HG02840 (cell line): ENCODE data around the gene NUP210L.
A peak's percentile ranks its signal among the peaks of the same experiment; 100 is the strongest.

Experiments used
- ATAC-seq: cut with Tn5 transposase; IDR thresholded peaks from one replicate; pipeline ENCODE4 v1.9.1; 2021; ENCODE audit warnings: mild to moderate bottlenecking, moderate library complexity, moderate number of reproducible peaks; ENCODE audit not compliant: unreplicated experiment, low FRiP score

NUP210L gene

DNA sequence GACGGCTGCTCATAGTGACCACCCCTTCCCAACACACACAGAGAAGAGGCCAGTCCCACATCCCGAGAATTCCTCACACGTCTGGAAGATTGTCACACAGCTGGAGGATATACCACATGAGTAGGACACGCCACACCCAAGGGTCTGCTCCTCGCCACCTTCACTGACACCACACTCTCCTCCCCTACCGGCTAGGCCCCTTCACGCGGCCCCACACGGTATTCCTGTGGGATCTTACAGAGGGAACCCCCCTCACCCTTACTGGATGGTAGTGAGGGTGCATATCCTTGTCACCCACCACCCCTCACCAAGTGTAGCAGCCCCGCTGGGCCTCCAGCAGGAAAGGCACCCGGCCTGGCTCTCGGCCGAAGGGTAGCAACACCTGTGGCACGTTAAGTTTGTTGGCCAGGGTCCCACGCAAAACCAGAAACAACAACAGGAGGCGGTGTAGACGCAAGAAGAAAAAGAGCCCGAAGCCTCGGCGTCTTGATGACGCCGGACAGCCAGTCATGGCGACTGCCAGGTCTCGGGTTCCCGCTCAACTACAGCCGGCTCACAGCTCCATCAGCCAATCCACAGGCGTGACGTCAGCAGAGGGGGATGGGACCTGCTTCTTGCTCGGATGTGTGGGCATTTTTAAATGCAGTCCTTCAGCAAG, at the start of gene NUP210L:
Gene NUP210L (minus strand): TSS at position 540 of the 658 bp plus-strand sequence.
- ATAC-seq = no peak

DNA sequence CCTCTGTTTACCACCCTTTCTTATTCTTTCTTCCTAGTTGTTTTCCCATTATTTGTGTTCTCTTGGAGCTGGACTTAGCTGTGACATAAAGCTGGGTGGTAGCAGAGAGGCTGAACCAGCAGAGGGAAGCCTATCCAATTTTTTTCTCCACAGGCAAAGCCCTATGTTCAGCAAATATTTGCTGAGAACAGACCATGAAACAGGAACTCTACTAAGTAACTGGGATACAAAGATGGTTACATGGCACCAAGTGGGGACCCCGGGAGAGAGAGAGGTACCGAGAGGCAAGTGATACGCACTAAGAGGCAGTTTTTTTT, 44.6 kb upstream of the NUP210L start:
- ATAC-seq = no peak

- ATAC-seq = no peak
Observed at GRCh38 chr1:154198756-154199562, 44.1 kb upstream of the NUP210L start.

GRCh38 chr1:154193821-154194220, 38.9 kb upstream of the NUP210L start:
- no peak for ATAC-seq

GRCh38 chr1:154192476-154192875, 37.6 kb upstream of the NUP210L start:
- ATAC-seq = no peak

DNA sequence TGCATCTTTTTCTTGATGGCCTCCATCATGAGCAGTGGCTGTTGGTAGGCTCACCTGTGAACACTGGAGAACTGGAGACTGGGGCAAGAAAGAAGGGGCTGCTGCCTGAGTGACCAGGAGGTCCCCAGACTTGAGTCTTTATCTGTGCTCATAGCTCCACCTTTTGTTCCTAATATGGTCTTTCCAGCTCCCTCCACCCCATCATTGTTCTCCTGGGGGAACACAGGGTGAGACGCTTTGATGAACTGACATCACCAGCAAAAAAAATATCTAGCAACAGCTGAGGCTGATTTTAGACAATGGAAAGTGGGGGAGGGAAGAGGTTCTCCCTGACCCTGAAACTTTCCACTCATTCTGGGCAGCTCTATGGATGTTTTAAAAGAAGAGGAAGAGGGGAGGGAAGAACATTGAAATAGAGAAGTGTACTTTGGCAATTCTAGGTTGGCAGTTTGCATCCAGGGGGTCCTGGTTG, 37.2 kb upstream of the NUP210L start, which contains the start of gene TPM3:
Gene TPM3 (minus strand): TSS at position 111 of the 472 bp plus-strand sequence. CDS start 82 bp downstream, at position 29.
- ATAC-seq = no peak

DNA sequence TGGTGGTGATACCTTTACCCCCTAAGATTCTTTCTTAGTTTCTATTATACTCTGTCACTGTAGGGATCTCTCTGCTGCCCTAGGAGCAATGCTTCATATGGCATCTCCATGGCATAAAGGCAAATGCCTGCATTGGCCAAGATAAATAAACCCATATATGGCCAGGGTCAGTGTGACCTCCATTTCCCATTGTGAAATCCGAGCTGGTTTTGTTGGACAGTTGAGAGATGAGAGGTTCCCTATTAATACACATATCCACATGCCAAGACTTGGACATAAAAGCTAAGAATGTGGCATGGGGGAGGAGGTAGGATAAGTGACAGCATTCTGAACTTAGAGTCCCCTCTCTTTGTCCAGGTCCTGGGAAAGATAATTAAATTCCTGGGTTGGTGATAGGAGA, 35.7 kb upstream of the NUP210L start:
- ATAC-seq = no peak

DNA sequence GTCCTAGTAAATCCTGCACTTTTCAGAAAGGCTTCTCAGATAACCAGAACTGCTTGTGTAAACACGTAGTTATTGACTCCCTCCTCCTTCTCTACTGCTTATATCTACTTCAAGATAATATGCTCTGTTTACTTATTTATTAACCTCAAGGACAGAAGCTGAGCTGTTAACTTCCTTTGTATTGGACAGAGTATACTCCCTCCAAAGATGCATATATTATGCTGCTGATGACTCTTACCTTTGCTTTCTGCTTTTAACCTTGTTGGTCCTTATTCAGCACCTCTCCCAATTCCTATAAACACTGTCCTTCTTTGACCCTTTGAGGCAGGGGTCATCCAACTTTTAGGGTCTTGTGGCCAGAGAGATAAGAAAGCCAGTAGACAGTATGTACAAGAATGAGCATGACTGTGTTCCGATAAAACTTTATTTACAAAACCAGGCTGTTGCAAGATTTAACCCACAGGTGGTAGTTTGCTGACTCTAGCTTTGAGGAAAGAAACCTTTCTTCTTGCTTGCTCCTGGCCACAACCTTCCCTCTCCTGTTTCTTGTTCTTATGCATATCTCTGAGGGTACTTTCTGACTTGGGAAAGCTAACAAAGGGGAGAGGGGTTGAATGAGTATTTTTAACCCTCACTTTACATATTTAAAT, 32.1 kb upstream of the NUP210L start:
- ATAC-seq = no peak

GRCh38 chr1:154186177-154186576, 31.3 kb upstream of the NUP210L start:
- ATAC-seq = no peak

- ATAC-seq = peak; percentile 71
Observed at GRCh38 chr1:154183046-154183915, 28.4 kb upstream of the NUP210L start.

DNA sequence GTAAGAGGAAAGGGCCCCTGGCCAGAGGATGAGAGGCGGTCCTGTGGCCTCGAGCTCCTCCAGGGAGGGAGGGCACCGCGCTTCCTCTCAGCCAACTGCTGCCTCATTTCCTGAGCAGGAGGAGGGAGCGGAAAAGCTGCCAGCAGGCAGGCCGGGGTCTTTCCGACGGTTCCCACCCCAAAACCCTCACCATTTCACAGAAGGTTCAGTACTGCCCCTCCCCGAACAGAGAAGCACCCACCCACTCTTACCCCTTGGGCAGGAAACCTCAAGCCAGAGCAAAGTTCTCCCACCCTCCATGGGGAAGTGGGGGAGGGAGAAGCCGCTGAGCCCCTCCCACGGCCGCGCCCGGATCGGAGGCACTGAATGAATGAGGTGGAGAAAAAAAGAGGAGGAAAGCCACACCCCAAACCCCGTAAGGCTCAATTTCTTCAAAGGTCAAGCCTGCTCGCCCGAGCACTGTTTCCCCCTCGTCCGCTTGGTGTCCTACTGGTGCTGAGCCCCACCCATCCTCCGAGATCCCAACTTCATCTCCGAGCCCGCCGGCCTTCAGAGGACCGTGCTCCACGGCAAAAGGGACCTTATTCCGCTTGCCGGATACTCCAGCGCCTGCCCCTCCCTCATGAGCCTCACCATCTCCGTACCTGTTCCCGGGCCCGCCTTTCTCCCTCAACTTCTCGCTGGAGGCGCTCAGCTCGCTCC, 27.6 kb upstream of the NUP210L start:
- peak; percentile 40 for ATAC-seq

DNA sequence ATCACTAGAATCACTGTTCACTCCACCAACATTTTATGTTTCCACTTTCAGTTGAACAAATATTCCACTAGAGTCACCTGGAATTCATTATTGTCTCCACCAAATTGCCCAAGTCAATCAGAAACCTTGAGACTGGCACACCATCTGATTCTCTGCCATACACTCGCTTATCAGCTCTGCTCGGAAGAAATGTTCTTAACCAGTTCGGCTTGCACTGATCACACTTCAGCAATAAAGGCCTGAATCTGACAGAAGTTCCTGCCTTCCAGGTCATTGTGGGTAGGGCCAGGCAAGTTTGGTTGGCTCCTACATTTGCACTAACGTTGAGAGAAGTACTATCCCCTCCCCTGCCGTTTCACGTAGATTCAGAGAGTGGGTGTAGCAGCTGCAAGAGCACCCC, 27.1 kb upstream of the NUP210L start:
- ATAC-seq = no peak

GRCh38 chr1:154179946-154180687, 25.2 kb upstream of the NUP210L start:
- ATAC-seq = no peak

DNA sequence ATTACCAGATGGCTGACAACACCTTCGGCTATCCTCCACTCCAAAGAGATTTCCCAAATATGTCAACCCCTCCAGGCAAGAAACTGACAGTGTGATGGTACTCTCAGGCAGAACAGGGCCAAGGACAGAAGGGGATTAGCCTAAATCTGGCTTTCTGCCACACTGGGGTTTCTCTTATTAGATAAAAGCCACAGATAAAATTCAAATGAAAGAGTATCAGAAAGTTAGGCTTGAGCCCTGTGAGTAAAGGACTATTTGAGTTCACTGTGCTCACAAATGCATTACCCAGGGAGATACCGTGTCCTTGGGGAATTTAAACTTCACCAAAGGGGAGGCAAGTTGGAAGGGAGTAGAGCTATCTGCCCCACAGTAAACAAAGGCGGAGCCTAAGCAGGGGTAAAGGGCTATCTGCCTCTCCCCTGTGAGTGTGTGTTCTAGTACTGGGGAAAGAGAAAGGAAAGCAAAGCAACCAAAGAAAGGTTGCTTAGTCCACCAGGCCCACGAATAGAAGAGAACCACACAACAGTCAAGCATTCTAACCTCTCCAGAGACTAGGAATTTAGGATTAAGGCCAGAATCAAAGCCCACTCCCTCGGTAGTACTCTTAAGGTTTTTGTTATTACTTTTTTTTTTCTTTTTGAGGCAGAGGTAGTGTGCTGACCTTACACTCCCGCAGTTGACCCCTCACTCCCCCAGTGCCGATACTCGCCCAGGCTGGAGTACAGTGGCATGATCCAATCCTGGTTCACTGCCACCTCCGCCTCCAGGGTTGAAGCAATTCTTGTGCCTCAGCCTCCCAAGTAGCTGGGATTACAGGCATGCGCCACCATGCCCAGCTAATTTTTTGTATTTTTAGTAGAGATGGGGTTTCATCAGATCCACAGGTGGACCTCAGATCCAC, 24.3 kb upstream of the NUP210L start:
- ATAC-seq = no peak

- ATAC-seq = no peak
Observed at GRCh38 chr1:154178013-154178412, 23.1 kb upstream of the NUP210L start.

DNA sequence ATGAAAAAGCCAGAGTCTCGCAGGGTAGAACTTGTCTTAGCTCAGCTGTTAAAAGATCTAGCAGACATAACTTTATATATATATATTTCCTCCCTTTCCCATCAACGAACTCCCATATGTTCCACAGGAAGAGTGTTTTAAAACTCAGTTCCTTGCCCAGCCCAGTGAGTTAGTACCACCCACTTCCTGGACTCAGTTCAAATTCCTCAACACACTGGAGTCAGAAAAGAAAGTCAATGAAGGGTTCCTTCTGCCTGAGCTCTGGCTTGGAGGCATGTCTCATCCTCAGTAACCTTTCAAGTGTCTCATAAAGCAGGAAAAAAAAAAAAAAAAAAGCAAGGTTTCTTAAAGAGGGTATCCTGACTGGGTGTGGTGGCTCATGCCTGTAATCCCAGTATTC, 21.5 kb upstream of the NUP210L start:
- ATAC-seq = no peak

DNA sequence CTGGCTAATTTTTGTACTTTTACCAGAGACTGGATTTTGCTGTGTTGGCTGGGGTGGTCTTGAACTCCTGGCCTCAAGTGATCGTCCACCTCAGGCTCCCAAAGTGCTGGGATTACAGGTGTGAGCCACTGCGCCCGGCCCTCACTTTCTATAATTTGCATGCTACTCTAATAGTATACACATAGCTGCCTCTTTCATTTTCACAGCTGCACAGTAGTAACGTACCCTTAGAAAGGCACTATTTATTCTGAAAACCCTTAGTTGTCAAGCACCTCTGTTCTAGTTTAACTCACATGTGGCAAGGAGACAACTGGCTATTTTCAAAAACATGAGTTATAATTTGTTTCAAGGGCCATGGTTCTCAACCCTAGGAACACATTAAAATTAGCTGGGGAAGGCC, 19.8 kb upstream of the NUP210L start:
- ATAC-seq = no peak

DNA sequence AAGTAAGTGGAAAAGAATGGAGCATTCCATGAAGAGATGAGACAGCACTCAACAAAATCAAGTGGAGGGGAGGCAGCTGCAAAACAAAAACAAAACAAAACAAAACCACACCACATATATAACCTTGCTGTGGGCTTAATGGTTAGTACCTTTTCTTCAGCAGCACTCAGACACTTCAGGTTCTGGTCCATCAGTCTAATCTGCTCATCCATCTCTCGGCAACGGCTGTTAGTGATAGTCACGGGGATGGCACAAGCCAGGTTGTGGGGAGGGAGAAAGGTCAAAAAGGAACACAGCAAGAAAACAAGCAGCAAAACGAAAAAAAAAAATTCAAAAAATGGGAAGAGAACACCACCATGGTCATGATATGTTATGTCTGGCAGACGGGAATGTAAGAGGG, 17.0 kb upstream of the NUP210L start:
- ATAC-seq = no peak
